ENCODE data around the gene HBD. TPM values are rescaled to one million over a fixed set of nuclear protein-coding genes. Genes with fewer than 3 reads are reported as not detected.
"Not testable (repeated sequence)": the region's sequence is repeated elsewhere in the genome, so short reads cannot be mapped to it uniquely, and the experiment has no call there.

The HBD gene
- total RNA-seq, 1 donor from 2014 or later = not detected

GRCh38 chr11:5267033-5267563 lies 32.8 kb upstream of the HBD start:
- H3K27ac Mint-ChIP-seq = no peak overlapping the region
- H3K9me3 Mint-ChIP-seq = no peaks in the 10 kb centered on the region
- intact Hi-C loops (cut with micrococcal nuclease) = no loop called here
- H3K36me3 Mint-ChIP-seq (ENCODE audit: low read depth) = no peaks in the 10 kb centered on the region
- no peak overlapping the region for H3K4me3 Mint-ChIP-seq
- H3K27me3 Mint-ChIP-seq (ENCODE audit: insufficient read depth) = peaks cover 7% of the 10 kb centered on the region
- no peaks in the 10 kb centered on the region for H3K4me1 Mint-ChIP-seq (ENCODE audit: low read depth)
- no peak for DNase-seq (ENCODE audit: low spot score)

GRCh38 chr11:5266609-5267008 lies 32.3 kb upstream of the HBD start:
- H3K36me3 Mint-ChIP-seq (ENCODE audit: low read depth) = no peaks in the 10 kb centered on the region
- DNase-seq (ENCODE audit: low spot score) = no peak
- no peaks in the 10 kb centered on the region for H3K9me3 Mint-ChIP-seq
- intact Hi-C loops (cut with micrococcal nuclease) = no loop called here
- H3K27me3 Mint-ChIP-seq (ENCODE audit: insufficient read depth) = peaks cover 7% of the 10 kb centered on the region
- no peak overlapping the region for H3K27ac Mint-ChIP-seq
- no peaks in the 10 kb centered on the region for H3K4me1 Mint-ChIP-seq (ENCODE audit: low read depth)
- H3K4me3 Mint-ChIP-seq = no peak overlapping the region

- intact Hi-C loops (cut with micrococcal nuclease) = no loop called here
- no peaks in the 10 kb centered on the region for H3K4me1 Mint-ChIP-seq (ENCODE audit: low read depth)
- H3K27me3 Mint-ChIP-seq (ENCODE audit: insufficient read depth) = peaks cover 7% of the 10 kb centered on the region
- no peak overlapping the region for H3K27ac Mint-ChIP-seq
- no peaks in the 10 kb centered on the region for H3K36me3 Mint-ChIP-seq (ENCODE audit: low read depth)
- no peaks in the 10 kb centered on the region for H3K9me3 Mint-ChIP-seq
- H3K4me3 Mint-ChIP-seq = no peak overlapping the region
- no peak for DNase-seq (ENCODE audit: low spot score)
Measured at GRCh38 chr11:5265832-5266231, 31.5 kb upstream of the HBD start.

GRCh38 chr11:5258543-5259262 lies 24.4 kb upstream of the HBD start:
- Mint-ChIP-seq H3K4me3 (no peak overlapping the region), H3K9me3 (no peaks in the 10 kb centered on the region), H3K36me3 (ENCODE audit: low read depth) (no peaks in the 10 kb centered on the region), H3K4me1 (ENCODE audit: low read depth) (no peaks in the 10 kb centered on the region), H3K27me3 (ENCODE audit: insufficient read depth) (peaks cover 2% of the 10 kb centered on the region), H3K27ac (no peak overlapping the region)
- intact Hi-C loops (cut with micrococcal nuclease) = no loop called here
- no peak for DNase-seq (ENCODE audit: low spot score)

GRCh38 chr11:5257296-5257695 lies 23.0 kb upstream of the HBD start:
- DNase-seq (ENCODE audit: low spot score) = no peak
- intact Hi-C loops (cut with micrococcal nuclease) = no loop called here
- Mint-ChIP-seq H3K36me3 (ENCODE audit: low read depth) (no peaks in the 10 kb centered on the region), H3K4me1 (ENCODE audit: low read depth) (no peaks in the 10 kb centered on the region), H3K9me3 (no peaks in the 10 kb centered on the region), H3K27me3 (ENCODE audit: insufficient read depth) (no peaks in the 10 kb centered on the region), H3K27ac (no peak overlapping the region), H3K4me3 (no peak overlapping the region)

GRCh38 chr11:5254646-5255413 lies 20.5 kb upstream of the HBD start, which contains the start of gene HBG2:
TSS of gene HBG2 (minus strand) at chr11:5254781. CDS start at chr11:5254728, 53 bp downstream.
- H3K36me3 Mint-ChIP-seq (ENCODE audit: low read depth); H3K9me3 Mint-ChIP-seq; DNase-seq (ENCODE audit: low spot score); H3K4me1 Mint-ChIP-seq (ENCODE audit: low read depth); H3K4me3 Mint-ChIP-seq; intact Hi-C loops (cut with micrococcal nuclease); H3K27me3 Mint-ChIP-seq (ENCODE audit: insufficient read depth); H3K27ac Mint-ChIP-seq: not testable (repeated sequence)

GRCh38 chr11:5254023-5254422 lies 19.7 kb upstream of the HBD start:
- H3K4me3 Mint-ChIP-seq; H3K27ac Mint-ChIP-seq; H3K36me3 Mint-ChIP-seq (ENCODE audit: low read depth); H3K27me3 Mint-ChIP-seq (ENCODE audit: insufficient read depth); DNase-seq (ENCODE audit: low spot score); intact Hi-C loops (cut with micrococcal nuclease); H3K4me1 Mint-ChIP-seq (ENCODE audit: low read depth); H3K9me3 Mint-ChIP-seq: not testable (repeated sequence)

GRCh38 chr11:5253440-5253839 lies 19.2 kb upstream of the HBD start:
- H3K27me3 Mint-ChIP-seq (ENCODE audit: insufficient read depth); H3K27ac Mint-ChIP-seq; DNase-seq (ENCODE audit: low spot score); H3K9me3 Mint-ChIP-seq; H3K36me3 Mint-ChIP-seq (ENCODE audit: low read depth); H3K4me3 Mint-ChIP-seq; H3K4me1 Mint-ChIP-seq (ENCODE audit: low read depth); intact Hi-C loops (cut with micrococcal nuclease): not testable (repeated sequence)

- no peak for DNase-seq (ENCODE audit: low spot score)
- Mint-ChIP-seq H3K36me3 (ENCODE audit: low read depth) (no peaks in the 10 kb centered on the region), H3K27me3 (ENCODE audit: insufficient read depth) (no peaks in the 10 kb centered on the region), H3K9me3 (no peaks in the 10 kb centered on the region), H3K4me3 (no peak overlapping the region), H3K27ac (no peak overlapping the region), H3K4me1 (ENCODE audit: low read depth) (no peaks in the 10 kb centered on the region)
- intact Hi-C loops (cut with micrococcal nuclease) = no loop called here
Measured at GRCh38 chr11:5252919-5253265, 18.6 kb upstream of the HBD start.

GRCh38 chr11:5252192-5252918 lies 18.1 kb upstream of the HBD start:
- no peak for DNase-seq (ENCODE audit: low spot score)
- no peak overlapping the region for H3K4me3 Mint-ChIP-seq
- no peaks in the 10 kb centered on the region for H3K27me3 Mint-ChIP-seq (ENCODE audit: insufficient read depth)
- intact Hi-C loops (cut with micrococcal nuclease) = no loop called here
- H3K4me1 Mint-ChIP-seq (ENCODE audit: low read depth) = no peaks in the 10 kb centered on the region
- no peak overlapping the region for H3K27ac Mint-ChIP-seq
- no peaks in the 10 kb centered on the region for H3K36me3 Mint-ChIP-seq (ENCODE audit: low read depth)
- no peaks in the 10 kb centered on the region for H3K9me3 Mint-ChIP-seq

- intact Hi-C loops (cut with micrococcal nuclease) = no loop called here
- Mint-ChIP-seq H3K27ac (no peak overlapping the region), H3K4me3 (no peak overlapping the region), H3K4me1 (ENCODE audit: low read depth) (no peaks in the 10 kb centered on the region), H3K36me3 (ENCODE audit: low read depth) (no peaks in the 10 kb centered on the region), H3K27me3 (ENCODE audit: insufficient read depth) (no peaks in the 10 kb centered on the region), H3K9me3 (no peaks in the 10 kb centered on the region)
- no peak for DNase-seq (ENCODE audit: low spot score)
Measured at GRCh38 chr11:5251746-5252145, 17.5 kb upstream of the HBD start.

GRCh38 chr11:5250543-5251204 lies 16.4 kb upstream of the HBD start:
- no peaks in the 10 kb centered on the region for H3K27me3 Mint-ChIP-seq (ENCODE audit: insufficient read depth)
- intact Hi-C loops (cut with micrococcal nuclease) = no loop called here
- H3K27ac Mint-ChIP-seq = no peak overlapping the region
- no peaks in the 10 kb centered on the region for H3K36me3 Mint-ChIP-seq (ENCODE audit: low read depth)
- DNase-seq (ENCODE audit: low spot score) = no peak
- H3K4me3 Mint-ChIP-seq = no peak overlapping the region
- no peaks in the 10 kb centered on the region for H3K4me1 Mint-ChIP-seq (ENCODE audit: low read depth)
- H3K9me3 Mint-ChIP-seq = no peaks in the 10 kb centered on the region
